Ishikawa (cell line): ENCODE measurements around the gene ACSL3.

Source experiments
- CEBPB ChIP-seq: IDR thresholded peaks from 2 replicates; pipeline ENCODE4 v1.6.1; 2012
- CREB1 ChIP-seq: IDR thresholded peaks from 2 replicates; pipeline ENCODE4 v1.6.1; 2012; ENCODE audit warnings: low read depth
- EGR1 ChIP-seq: IDR thresholded peaks from 2 replicates; pipeline ENCODE4 v1.6.1; 2012
- EP300 ChIP-seq: IDR thresholded peaks from 2 replicates; pipeline ENCODE4 v1.6.1; 2012; ENCODE audit warnings: borderline replicate concordance
- FOXM1 ChIP-seq: IDR thresholded peaks from 2 replicates; pipeline ENCODE4 v1.6.1; 2012; ENCODE audit warnings: low read depth, borderline replicate concordance
- NFIC ChIP-seq: IDR thresholded peaks from 2 replicates; pipeline ENCODE4 v1.6.1; 2012
- RAD21 ChIP-seq: IDR thresholded peaks from 2 replicates; pipeline ENCODE4 v1.6.1; 2012; ENCODE audit warnings: low read depth
- TAF1 ChIP-seq: IDR thresholded peaks from 2 replicates; pipeline ENCODE4 v1.6.1; 2012; ENCODE audit warnings: low read depth, mild to moderate bottlenecking
- TCF12 ChIP-seq: IDR thresholded peaks from 2 replicates; pipeline ENCODE4 v1.6.1; 2012; ENCODE audit warnings: low read depth
- TEAD4 ChIP-seq: IDR thresholded peaks from 2 replicates; pipeline ENCODE4 v1.6.1; 2012
- YY1 ChIP-seq: IDR thresholded peaks from 2 replicates; pipeline ENCODE4 v1.6.1; 2012; ENCODE audit warnings: low read depth
- ZBTB7A ChIP-seq: IDR thresholded peaks from 2 replicates; pipeline ENCODE4 v1.6.1; 2012; ENCODE audit warnings: low read depth
- TF ChIP-seq, protein P1 (sequence below): IDR thresholded peaks from 2 replicates; pipeline ENCODE4 v1.6.1; 2012
- TF ChIP-seq, protein P2 (sequence below): IDR thresholded peaks from 2 replicates; pipeline ENCODE4 v1.6.1; 2012
- TF ChIP-seq, protein P3 (sequence below): IDR thresholded peaks from 2 replicates; pipeline ENCODE4 v1.6.1; 2012; ENCODE audit warnings: low read depth, mild to moderate bottlenecking

The ACSL3 gene

DNA sequence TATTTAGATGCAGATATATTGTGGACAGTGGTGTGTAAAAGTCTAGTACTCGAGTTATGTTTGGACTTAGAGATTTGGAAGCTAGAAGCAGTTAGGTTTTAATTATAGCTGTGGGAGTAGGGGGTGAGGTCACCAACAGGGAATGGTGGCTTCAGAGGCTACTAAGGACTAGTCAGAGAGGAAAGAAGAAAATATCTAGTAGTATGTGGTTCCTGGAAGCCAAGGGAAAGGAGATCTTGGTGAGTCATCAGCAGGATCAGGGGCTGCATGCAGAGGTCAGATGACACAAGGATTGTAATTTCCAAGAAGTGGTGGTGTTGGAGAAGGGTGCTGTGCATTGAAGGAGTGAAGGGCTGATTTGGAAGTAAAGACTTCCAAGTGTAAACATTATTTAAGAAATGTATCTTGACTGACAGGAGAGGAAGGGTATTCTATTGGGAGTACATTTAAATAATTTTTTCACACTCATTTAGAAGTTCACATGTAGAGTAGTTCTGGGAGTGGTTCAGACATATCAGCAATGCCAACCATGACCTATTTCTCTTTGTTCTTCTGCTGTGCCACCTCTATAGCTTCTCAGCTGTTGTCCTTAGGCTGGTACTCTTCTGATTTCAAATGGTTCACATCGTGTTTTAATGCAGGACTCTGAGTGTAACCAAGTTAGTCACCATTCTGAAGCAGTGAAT lies 59.1 kb downstream of the ACSL3 start:
- TF ChIP-seq EP300 = no peak
- TF ChIP-seq TCF12 = no peak
- TF ChIP-seq, protein P1, sequence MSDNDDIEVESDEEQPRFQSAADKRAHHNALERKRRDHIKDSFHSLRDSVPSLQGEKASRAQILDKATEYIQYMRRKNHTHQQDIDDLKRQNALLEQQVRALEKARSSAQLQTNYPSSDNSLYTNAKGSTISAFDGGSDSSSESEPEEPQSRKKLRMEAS = no peak
- no peak for TF ChIP-seq TEAD4
- TF ChIP-seq NFIC = no peak
- TF ChIP-seq YY1 = no peak
- TF ChIP-seq RAD21 = no peak
- TF ChIP-seq, protein P2, sequence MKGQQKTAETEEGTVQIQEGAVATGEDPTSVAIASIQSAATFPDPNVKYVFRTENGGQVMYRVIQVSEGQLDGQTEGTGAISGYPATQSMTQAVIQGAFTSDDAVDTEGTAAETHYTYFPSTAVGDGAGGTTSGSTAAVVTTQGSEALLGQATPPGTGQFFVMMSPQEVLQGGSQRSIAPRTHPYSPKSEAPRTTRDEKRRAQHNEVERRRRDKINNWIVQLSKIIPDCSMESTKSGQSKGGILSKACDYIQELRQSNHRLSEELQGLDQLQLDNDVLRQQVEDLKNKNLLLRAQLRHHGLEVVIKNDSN = no peak
- TF ChIP-seq, protein P3, sequence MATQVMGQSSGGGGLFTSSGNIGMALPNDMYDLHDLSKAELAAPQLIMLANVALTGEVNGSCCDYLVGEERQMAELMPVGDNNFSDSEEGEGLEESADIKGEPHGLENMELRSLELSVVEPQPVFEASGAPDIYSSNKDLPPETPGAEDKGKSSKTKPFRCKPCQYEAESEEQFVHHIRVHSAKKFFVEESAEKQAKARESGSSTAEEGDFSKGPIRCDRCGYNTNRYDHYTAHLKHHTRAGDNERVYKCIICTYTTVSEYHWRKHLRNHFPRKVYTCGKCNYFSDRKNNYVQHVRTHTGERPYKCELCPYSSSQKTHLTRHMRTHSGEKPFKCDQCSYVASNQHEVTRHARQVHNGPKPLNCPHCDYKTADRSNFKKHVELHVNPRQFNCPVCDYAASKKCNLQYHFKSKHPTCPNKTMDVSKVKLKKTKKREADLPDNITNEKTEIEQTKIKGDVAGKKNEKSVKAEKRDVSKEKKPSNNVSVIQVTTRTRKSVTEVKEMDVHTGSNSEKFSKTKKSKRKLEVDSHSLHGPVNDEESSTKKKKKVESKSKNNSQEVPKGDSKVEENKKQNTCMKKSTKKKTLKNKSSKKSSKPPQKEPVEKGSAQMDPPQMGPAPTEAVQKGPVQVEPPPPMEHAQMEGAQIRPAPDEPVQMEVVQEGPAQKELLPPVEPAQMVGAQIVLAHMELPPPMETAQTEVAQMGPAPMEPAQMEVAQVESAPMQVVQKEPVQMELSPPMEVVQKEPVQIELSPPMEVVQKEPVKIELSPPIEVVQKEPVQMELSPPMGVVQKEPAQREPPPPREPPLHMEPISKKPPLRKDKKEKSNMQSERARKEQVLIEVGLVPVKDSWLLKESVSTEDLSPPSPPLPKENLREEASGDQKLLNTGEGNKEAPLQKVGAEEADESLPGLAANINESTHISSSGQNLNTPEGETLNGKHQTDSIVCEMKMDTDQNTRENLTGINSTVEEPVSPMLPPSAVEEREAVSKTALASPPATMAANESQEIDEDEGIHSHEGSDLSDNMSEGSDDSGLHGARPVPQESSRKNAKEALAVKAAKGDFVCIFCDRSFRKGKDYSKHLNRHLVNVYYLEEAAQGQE = no peak
- no peak for TF ChIP-seq CEBPB
- TF ChIP-seq TAF1 = no peak

DNA sequence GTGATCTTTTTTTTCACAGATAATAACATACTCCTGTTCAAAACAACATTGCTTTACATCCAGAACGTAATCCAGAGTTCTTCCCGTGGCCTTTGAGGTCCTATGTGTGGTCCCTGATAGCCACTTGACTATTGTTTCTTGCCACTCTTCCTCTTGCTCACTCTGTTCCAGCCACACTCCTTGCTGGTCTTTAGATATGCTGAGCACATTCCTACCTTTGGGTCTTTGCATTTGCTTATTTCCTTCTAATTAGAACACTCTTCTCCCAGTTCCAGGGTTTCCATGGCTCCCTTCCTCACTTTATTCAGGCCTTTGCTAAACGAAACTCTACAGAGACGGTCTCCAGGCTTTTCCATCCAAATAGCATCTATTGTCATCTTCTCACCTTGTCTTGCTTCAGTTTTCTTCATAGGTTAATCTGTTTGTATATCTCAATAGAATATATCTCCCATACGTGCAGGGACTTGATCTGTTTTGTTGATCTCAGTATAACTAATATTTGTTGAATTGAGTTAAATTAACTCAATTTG lies 59.9 kb downstream of the ACSL3 start:
- TF ChIP-seq, protein P2 = no peak
- no peak for TF ChIP-seq EP300
- no peak for TF ChIP-seq CREB1
- TF ChIP-seq CEBPB = no peak
- no peak for TF ChIP-seq TCF12
- no peak for TF ChIP-seq TEAD4
- no peak for TF ChIP-seq ZBTB7A
- TF ChIP-seq TAF1 = no peak
- TF ChIP-seq, protein P1 = no peak
- TF ChIP-seq RAD21 = no peak
- TF ChIP-seq YY1 = no peak

DNA sequence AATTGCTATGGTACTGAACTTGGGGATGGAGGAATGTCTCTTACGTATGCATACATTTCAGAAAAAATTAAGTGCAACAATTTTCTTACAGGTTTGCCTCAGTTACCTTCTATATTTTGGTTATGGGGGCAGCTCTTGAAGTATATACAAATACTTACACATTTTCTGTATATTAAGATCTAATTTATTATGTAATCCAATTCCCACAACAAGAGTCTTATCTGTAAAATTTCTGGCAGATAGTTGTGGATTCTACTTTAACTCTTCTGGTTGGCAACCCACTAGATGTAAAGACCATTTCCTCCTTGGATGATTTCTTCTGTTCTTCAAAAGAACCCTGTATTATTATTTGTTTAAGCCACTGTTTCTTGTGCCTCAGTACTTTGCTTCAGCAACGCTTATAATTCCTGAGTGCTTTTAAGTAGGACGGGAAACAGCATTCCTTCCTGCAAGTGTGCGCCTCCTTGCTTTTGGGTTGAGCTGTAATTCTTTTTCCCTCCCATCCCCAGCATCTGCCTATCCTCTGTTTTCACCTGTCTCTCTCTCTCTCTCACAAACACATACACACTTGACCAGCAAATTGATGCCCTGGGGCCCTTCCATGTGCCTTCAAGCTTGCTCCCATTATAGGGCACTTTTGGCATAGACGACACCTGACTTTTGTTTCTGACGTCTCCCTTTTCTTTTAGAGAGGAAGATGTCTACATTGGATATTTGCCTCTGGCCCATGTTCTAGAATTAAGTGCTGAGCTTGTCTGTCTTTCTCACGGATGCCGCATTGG lies 61.4 kb downstream of the ACSL3 start:
- TF ChIP-seq EP300 (no peak), TCF12 (no peak), TAF1 (no peak), CREB1 (no peak), RAD21 (no peak), EGR1 (no peak), CEBPB (no peak), TEAD4 (no peak), YY1 (no peak)
- TF ChIP-seq, protein P3 = no peak
- TF ChIP-seq, protein P1 = no peak

DNA sequence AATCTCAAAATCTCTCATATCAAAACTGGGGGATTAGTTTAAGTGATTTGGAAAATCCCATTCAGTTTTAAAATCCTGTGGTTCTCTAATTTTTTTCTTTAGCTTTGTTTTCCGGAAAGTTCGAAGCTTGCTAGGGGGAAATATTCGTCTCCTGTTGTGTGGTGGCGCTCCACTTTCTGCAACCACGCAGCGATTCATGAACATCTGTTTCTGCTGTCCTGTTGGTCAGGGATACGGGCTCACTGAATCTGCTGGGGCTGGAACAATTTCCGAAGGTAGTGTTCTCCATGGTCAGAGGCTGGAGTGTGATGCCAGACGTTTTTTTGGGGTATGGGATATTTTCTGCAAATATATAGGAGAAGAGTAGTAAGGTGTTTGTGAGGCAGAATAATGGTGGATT lies 66.1 kb downstream of the ACSL3 start:
- TF ChIP-seq NFIC = no peak
- TF ChIP-seq, protein P1 = no peak
- no peak for TF ChIP-seq FOXM1
- TF ChIP-seq, protein P3 = no peak
- TF ChIP-seq RAD21 = no peak
